Cardiac muscle cell (in vitro differentiated cells and primary cell): ENCODE data around the gene MMP27. TPM values are rescaled to one million over a fixed set of nuclear protein-coding genes. Genes with fewer than 3 reads are reported as not detected.

Experiments used
- DNase-seq, 2 donors: peaks; one replicate each; pipeline versions ENCODE4 v3.0.0 to v3.0.0-alpha.2; 2010 to 2017; ENCODE audit warnings: low read depth in 1 of 2, low spot score in 1 of 2
- H3K27ac ChIP-seq: fragments of 200-600 bp; sonication (generic); 2 replicates; pipeline ENCODE4 v1.5.1; 2016
- H3K27me3 ChIP-seq: fragments of 200-600 bp; sonication (generic); 2 replicates; pipeline ENCODE4 v1.6.0; 2016; ENCODE audit warnings: control low read depth
- H3K36me3 ChIP-seq: fragments of 200-600 bp; sonication (generic); 2 replicates; pipeline ENCODE4 v1.5.1; 2016; ENCODE audit warnings: control low read depth
- H3K4me1 ChIP-seq: fragments of 200-600 bp; sonication (generic); 2 replicates; pipeline ENCODE4 v1.8.1; 2017; ENCODE audit warnings: low read depth, mild to moderate bottlenecking, mixed run types
- H3K4me3 ChIP-seq: fragments of 200-600 bp; sonication (generic); 2 replicates; pipeline ENCODE4 v1.5.1; 2016; ENCODE audit warnings: mild to moderate bottlenecking
- H3K9me3 ChIP-seq: fragments of 200-600 bp; sonication (generic); 2 replicates; pipeline ENCODE4 v1.5.1; 2017; ENCODE audit warnings: low read depth, mild to moderate bottlenecking, control low read depth
- CTCF ChIP-seq: IDR thresholded peaks from 2 replicates; pipeline ENCODE4 v1.5.1; 2012; ENCODE audit warnings: low read depth, mild to moderate bottlenecking, low read length
- polyA plus RNA-seq: library from polyadenylated mRNA; unstranded; fragments of >200 nt; fragmentation: Nextera tagmentation; extraction: Ambion mirVana; gene quantifications from 2 replicates; pipeline ENCODE4 v1.2.1, GENCODE V29; 2016
- total RNA-seq: library from RNA; depleted of rRNA; stranded (reverse); fragments of >200 nt; gene quantifications from 2 replicates; pipeline ENCODE4 v1.2.3, GENCODE V29; 2016

MMP27 gene
- total and polyA plus RNA-seq, 2 experiments from 2014 or later: not detected

DNA sequence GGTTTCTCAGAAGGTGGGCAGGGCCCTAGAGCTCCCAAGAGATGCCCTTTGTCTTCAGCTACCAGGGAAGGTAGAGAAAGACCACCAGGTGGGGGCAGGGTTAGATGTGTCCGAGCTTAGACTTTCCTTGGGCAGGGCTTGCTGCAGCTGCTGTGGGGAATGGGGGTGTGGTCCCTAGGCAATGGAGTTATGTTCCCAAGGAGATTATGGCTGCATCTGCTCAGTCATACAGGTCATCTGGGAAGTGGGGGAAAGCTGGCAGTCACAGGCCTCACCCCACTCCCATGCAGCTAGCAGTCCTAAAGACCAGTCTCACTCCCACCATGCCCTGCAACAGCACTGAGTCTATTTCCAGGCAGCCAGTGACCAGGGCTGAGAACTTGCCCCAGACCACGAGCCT lies 29.5 kb downstream of the MMP27 start:
- Histone ChIP-seq H3K4me1 (no peaks in the 10 kb centered on the region), H3K9me3 (no peaks in the 10 kb centered on the region), H3K36me3 (no peaks in the 10 kb centered on the region), H3K27ac (no peak overlapping the region), H3K4me3 (no peak overlapping the region), H3K27me3 (no peaks in the 10 kb centered on the region)
- TF ChIP-seq CTCF: no peak
- DNase-seq: no peak

- no peaks in the 10 kb centered on the region for H3K4me1 ChIP-seq
- no peak overlapping the region for H3K27ac ChIP-seq
- no peaks in the 10 kb centered on the region for H3K27me3 ChIP-seq
- no peak overlapping the region for H3K4me3 ChIP-seq
- TF ChIP-seq CTCF: no peak
- H3K9me3 ChIP-seq: no peaks in the 10 kb centered on the region
- DNase-seq: no peak
- no peaks in the 10 kb centered on the region for H3K36me3 ChIP-seq
Observed at GRCh38 chr11:102669664-102670063, 35.9 kb downstream of the MMP27 start.

GRCh38 chr11:102666331-102666957 lies 39.1 kb downstream of the MMP27 start:
- no peaks in the 10 kb centered on the region for H3K27me3 ChIP-seq
- H3K36me3 ChIP-seq: no peaks in the 10 kb centered on the region
- TF ChIP-seq CTCF: peak; percentile 88
- H3K4me1 ChIP-seq: no peaks in the 10 kb centered on the region
- H3K4me3 ChIP-seq: no peak overlapping the region
- H3K27ac ChIP-seq: no peak overlapping the region
- no peaks in the 10 kb centered on the region for H3K9me3 ChIP-seq
- peak; percentile 64 to 67 for DNase-seq

DNA sequence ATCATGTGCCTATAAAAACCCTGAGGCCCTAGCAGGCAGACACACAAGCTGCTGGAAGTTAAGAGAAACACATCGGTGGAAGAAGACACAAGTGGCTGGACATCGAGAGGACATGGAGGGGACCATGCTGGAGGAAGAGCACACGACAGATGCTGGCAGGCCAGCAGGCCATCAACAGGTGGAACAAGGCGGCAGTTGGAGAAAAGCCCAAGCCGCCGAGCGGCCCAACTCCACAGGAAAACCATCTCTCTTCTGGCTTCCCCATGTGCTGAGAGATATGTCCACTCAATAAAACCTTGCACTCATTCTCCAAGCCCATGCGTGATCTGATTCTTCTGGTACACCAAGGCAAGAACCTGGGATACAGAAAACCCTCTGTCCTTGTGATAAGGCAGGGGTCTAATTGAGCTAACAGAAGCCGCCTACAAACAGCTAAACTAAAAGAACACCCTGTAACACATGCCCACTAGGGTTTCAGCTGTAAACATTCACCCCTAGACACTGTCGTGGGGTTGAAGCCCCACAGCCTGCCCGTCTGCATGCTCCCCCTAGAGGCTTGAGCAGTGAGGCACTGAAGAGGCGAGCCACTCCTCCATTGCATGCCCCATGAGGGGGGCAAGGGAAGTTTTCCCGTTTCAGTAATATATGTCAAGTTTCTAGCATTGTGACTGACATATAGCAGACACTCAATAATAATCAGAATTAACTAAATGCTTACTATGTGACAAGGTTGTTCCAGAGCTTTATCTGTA lies 41.4 kb downstream of the MMP27 start:
- Histone ChIP-seq H3K36me3 (no peaks in the 10 kb centered on the region), H3K4me3 (no peak overlapping the region), H3K9me3 (no peaks in the 10 kb centered on the region), H3K4me1 (no peaks in the 10 kb centered on the region), H3K27me3 (no peaks in the 10 kb centered on the region), H3K27ac (no peak overlapping the region)
- TF ChIP-seq CTCF: peak; percentile 45
- DNase-seq: peak in 1 of 2 donors; percentile 11

GRCh38 chr11:102662607-102663006 lies 43.0 kb downstream of the MMP27 start:
- Histone ChIP-seq H3K4me3 (no peak overlapping the region), H3K36me3 (no peaks in the 10 kb centered on the region), H3K4me1 (no peaks in the 10 kb centered on the region), H3K27ac (no peak overlapping the region), H3K27me3 (no peaks in the 10 kb centered on the region), H3K9me3 (no peaks in the 10 kb centered on the region)
- TF ChIP-seq CTCF: no peak
- DNase-seq: no peak
